ENCODE results near the gene PLEKHA7.

- TF ChIP-seq, protein P1, sequence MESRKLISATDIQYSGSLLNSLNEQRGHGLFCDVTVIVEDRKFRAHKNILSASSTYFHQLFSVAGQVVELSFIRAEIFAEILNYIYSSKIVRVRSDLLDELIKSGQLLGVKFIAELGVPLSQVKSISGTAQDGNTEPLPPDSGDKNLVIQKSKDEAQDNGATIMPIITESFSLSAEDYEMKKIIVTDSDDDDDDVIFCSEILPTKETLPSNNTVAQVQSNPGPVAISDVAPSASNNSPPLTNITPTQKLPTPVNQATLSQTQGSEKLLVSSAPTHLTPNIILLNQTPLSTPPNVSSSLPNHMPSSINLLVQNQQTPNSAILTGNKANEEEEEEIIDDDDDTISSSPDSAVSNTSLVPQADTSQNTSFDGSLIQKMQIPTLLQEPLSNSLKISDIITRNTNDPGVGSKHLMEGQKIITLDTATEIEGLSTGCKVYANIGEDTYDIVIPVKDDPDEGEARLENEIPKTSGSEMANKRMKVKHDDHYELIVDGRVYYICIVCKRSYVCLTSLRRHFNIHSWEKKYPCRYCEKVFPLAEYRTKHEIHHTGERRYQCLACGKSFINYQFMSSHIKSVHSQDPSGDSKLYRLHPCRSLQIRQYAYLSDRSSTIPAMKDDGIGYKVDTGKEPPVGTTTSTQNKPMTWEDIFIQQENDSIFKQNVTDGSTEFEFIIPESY (IDR thresholded peaks at IDR 0.05; ENCODE audit: borderline replicate concordance, low read depth), result no peak
- TF ChIP-seq EP300 (IDR thresholded peaks at IDR 0.05; ENCODE audit: borderline replicate concordance in 1 of 2, low read depth in 1 of 2, low read length in 1 of 2) (no peak), SIN3A (IDR thresholded peaks at IDR 0.05; ENCODE audit: borderline replicate concordance, low read depth, low read length) (no peak)
Observed at GRCh38 chr11:16827139-16827538, 187.1 kb downstream of the PLEKHA7 start.
